GM19328 (cell line): ENCODE results near the gene KRT26.

Experiments
- ATAC-seq: cut with Tn5 transposase; IDR thresholded peaks from one replicate; pipeline ENCODE4 v1.9.1; 2021; ENCODE audit warnings: mild to moderate bottlenecking, moderate library complexity; ENCODE audit not compliant: unreplicated experiment

KRT26 gene

GRCh38 chr17:40734018-40734417, 38.0 kb downstream of the KRT26 start:
- no peak for ATAC-seq

GRCh38 chr17:40730970-40731369, 41.0 kb downstream of the KRT26 start:
- no peak for ATAC-seq

DNA sequence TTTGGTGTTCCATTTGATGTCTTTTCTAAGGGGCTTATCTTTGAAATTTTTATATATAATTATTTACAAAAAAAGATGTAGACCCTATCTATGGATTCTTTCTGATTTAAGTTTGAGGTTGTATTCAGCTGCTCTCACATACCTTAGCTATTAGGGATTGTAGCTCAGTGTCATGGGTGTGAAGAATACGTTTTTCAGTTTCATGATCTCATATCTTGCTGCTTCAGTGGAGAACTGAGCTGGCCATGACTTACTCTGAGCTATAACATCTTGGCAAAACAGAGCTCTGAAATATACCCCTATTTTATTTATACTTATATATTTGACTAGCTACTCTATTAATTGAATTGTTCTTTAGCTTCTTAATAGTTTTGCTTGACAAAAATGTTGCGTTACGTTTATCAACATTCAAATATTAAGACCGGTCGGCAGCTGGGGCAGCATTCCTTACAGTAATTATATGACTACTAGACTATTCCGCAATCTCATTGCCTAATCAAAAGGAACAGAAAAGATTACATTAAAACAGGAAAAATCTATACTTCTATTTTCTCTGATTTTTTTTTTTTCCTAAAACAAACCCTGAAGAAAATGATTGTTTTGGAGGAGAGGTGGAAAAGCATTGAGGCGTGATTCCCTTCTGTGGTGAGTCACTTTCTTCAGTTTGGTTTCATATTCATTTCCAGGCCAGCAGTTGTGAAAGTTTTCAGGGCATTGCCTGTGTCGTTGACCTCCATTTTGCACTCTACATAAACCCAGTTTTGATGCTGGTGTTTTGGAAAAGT, 44.4 kb downstream of the KRT26 start:
- no peak for ATAC-seq

DNA sequence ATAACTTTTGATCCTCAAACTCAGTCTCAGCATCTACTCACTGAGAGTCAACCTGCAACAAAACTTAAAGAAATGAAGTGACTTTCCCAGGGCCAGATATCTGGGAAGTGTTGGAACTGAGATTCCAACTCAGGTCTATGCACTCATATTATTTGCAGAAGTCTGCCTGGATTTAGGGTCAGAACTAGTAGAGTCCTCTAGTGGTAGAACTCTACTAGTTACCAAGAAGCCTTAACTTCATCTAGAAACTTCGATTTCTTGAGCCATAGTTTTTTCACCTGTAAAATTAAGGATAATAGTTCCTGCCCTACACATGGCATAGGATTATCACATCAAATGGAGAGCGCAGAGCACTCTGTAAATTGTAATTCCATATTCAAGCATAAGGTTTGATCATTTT, 45.1 kb downstream of the KRT26 start:
- no peak for ATAC-seq

GRCh38 chr17:40724656-40725055, 47.3 kb downstream of the KRT26 start:
- no peak for ATAC-seq

DNA sequence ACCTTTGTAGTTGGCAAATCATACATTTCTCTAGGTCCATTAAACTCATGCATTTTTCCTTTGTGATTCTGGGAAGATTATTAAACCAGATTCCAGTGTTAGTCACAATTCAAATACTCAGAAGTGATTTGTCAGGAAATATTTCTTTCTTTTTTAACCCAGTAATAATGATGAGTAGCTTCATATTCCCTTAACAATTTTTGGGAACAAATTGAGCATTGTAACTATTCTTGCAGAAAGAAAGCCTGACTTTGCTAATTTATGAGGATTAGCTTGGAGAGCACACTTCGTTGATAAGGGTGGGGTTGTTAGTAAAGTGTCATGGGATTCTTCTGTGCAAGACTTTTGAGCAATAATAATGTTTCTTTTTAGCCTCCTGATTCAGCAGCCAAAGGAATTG, 49.8 kb downstream of the KRT26 start:
- ATAC-seq: no peak

DNA sequence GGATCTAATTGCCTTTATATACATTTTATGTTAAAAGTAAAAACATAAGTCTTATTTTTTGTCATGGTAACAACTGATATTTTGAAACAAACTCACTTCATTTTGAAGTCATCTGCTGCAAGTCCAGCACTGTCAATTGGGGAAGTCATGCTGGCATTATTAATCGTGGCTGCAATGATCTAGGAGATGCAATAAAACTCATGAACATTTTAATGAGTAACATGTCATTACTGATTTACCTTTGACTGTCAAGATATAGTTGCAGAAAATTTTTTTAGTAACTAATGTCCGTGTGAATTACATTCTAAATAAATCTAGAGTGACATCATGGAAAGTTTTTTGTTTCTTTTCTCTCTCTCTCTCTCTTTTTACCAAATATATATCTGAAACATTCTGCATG, 51.1 kb downstream of the KRT26 start:
- ATAC-seq: no peak

DNA sequence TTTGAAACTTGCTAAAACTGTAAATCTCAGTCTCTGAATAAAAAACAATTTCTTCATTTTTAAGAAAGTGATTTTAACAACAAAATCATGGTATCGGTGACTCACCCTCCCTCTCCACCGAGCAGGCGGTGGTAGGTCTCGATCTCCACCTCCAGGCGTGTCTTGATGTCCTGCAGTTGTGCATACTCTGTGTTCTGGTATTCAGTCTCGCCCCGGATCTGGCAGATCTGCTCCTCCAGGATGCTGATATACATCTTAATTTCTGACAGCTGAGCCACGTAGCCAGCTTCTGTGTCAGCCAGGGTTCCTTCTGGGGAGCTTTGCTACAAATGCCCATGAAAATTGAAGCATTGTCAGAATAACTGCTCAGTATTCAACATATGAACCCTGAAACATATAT, 53.1 kb downstream of the KRT26 start:
- no peak for ATAC-seq

- no peak for ATAC-seq
Observed at GRCh38 chr17:40717776-40718175, 54.2 kb downstream of the KRT26 start.
